ENCODE measurements around the gene TMIGD1. TPM values are rescaled to one million over a fixed set of nuclear protein-coding genes. Genes with fewer than 3 reads are reported as not detected.

The TMIGD1 gene, protein sequence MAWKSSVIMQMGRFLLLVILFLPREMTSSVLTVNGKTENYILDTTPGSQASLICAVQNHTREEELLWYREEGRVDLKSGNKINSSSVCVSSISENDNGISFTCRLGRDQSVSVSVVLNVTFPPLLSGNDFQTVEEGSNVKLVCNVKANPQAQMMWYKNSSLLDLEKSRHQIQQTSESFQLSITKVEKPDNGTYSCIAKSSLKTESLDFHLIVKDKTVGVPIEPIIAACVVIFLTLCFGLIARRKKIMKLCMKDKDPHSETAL
- total RNA-seq = not detected

DNA sequence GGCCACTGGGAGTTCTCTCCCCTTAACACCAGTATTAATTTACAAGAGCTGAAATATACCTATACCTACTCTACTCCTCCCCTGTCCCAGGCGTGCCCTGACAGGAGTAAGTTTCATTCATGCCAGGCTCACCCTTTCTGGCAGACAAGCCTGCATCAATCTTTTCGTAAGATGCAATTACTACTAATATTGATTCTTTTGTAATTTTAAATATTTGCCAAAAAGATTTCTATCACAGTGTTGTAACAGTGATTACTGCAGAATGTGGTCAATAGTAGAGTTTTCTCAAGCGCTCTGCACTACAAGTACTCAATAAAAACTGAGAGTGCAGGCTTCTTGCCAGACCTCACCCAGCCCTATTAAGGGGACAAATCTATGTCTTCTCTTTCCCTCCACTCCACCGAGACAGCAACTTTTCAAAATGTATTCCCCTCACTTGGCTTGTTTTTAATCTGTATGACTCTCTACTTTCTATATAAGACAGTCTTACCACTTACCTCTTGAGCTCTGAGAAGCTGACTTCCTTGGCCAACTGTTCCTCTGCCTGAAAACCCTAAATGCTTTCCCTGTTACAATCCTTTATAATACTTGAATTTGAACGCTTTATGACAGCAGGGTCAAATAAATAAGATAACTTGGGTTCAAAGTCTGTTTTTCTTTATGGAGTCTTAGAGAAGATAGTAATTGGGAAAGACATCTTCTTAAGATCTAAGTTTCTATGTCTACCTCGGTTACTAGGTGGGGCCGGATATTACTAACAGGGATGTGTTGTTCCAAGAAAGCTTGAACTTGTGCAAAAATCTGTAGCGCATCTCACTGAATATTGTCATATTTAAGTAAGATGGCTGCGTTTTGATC lies at the start of gene TMIGD1:
TSS of gene TMIGD1 (minus strand) at position 555 of the 858 bp plus-strand sequence. CDS start 1,924 bp downstream, outside the sequence.

DNA sequence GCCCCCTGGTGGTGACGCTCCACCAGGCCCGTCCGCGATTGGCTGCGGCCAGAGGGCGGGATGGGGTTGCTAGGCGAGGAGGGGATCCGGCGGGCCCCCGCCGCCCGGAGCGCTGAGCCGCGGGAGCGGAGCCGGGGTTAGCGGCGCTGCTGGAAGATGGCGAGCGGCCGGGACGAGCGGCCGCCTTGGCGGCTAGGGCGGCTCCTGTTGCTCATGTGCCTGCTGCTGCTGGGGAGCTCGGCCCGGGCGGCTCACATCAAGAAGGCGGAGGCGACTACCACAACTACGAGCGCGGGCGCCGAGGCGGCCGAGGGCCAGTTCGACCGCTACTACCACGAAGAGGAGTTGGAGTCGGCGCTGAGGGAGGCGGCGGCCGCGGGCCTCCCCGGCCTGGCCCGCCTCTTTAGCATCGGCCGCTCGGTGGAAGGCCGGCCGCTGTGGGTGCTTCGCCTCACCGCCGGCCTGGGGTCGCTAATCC lies 45.0 kb upstream of the TMIGD1 start, which contains the start of gene CPD:
TSS of gene CPD (plus strand) at position 103 of the 478 bp plus-strand sequence. CDS start at position 157, 54 bp downstream.

DNA sequence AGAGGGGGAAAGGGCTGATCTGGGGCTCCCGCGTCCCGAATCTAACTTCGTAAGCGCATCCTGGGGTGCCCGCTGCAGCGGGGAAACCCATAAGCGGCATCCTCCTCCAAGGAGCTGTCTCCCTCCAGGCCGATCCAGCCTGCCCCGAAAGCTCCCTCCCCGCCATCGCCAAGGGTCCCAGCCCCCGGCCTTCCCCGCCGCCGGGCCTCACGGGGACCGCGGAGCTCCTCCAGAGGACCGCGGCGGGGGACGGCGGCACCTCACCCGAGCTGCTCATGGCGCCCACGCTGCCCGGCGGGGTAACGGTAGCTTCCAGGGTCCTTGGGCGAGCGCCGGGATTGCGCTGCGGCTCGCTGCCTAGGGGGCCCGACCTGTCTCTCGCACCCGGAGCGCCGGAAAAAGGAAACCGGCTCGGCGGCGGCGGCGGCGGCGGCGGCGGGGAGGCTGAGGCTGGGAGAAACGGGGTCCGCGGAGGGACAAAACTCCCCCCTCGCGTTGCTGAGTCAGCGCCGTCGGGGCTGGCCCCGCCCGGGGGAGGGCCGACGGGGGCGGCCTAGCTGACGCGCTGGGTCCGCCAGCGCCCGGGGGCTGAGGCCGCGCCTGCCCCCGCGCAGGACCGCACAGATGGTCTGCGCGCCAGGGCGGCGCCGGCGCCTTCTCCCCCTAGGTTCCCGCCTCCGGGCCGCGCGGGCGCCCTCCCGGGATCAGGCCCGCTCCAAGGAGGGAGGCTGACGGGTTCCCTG lies 42.1 kb downstream of the TMIGD1 start, which contains the start of gene BLMH:
TSS of gene BLMH (minus strand) at position 402 of the 743 bp plus-strand sequence. CDS start at position 277, 125 bp downstream.

Other genes starting within 250 kb of the TMIGD1 start
- gene NSRP1, start 217.2 kb downstream of the TMIGD1 start, total RNA-seq = 10 to 100 TPM; 20.7 to 22.8 TPM
- not detected for gene SLC6A4, start 98.4 kb downstream of the TMIGD1 start, total RNA-seq
- gene BLMH, start 42.1 kb downstream of the TMIGD1 start, total RNA-seq = 10 to 100 TPM; 47.9 to 49.1 TPM
- 10 to 100 TPM; 19.2 to 20.2 TPM for gene CPD, start 44.9 kb upstream of the TMIGD1 start, total RNA-seq
- gene GOSR1, start 143.4 kb upstream of the TMIGD1 start, total RNA-seq = 10 to 100 TPM; 38.4 to 41.3 TPM